Cardiac muscle cell (in vitro differentiated cells and primary cell): ENCODE data around the gene C10orf67. TPM values are rescaled to one million over a fixed set of nuclear protein-coding genes. Genes with fewer than 3 reads are reported as not detected.

Experiments used
- DNase-seq, 2 donors: peaks; one replicate each; pipeline versions ENCODE4 v3.0.0 to v3.0.0-alpha.2; 2010 to 2017; ENCODE audit warnings: low read depth in 1 of 2, low spot score in 1 of 2
- H3K27ac ChIP-seq: fragments of 200-600 bp; sonication (generic); 2 replicates; pipeline ENCODE4 v1.5.1; 2016
- H3K27me3 ChIP-seq: fragments of 200-600 bp; sonication (generic); 2 replicates; pipeline ENCODE4 v1.6.0; 2016; ENCODE audit warnings: control low read depth
- H3K36me3 ChIP-seq: fragments of 200-600 bp; sonication (generic); 2 replicates; pipeline ENCODE4 v1.5.1; 2016; ENCODE audit warnings: control low read depth
- H3K4me1 ChIP-seq: fragments of 200-600 bp; sonication (generic); 2 replicates; pipeline ENCODE4 v1.8.1; 2017; ENCODE audit warnings: low read depth, mild to moderate bottlenecking, mixed run types
- H3K4me3 ChIP-seq: fragments of 200-600 bp; sonication (generic); 2 replicates; pipeline ENCODE4 v1.5.1; 2016; ENCODE audit warnings: mild to moderate bottlenecking
- H3K9me3 ChIP-seq: fragments of 200-600 bp; sonication (generic); 2 replicates; pipeline ENCODE4 v1.5.1; 2017; ENCODE audit warnings: low read depth, mild to moderate bottlenecking, control low read depth
- CTCF ChIP-seq: IDR thresholded peaks from 2 replicates; pipeline ENCODE4 v1.5.1; 2012; ENCODE audit warnings: low read depth, mild to moderate bottlenecking, low read length
- polyA plus RNA-seq: library from polyadenylated mRNA; unstranded; fragments of >200 nt; fragmentation: Nextera tagmentation; extraction: Ambion mirVana; gene quantifications from 2 replicates; pipeline ENCODE4 v1.2.1, GENCODE V29; 2016
- total RNA-seq: library from RNA; depleted of rRNA; stranded (reverse); fragments of >200 nt; gene quantifications from 2 replicates; pipeline ENCODE4 v1.2.3, GENCODE V29; 2016

C10orf67 gene
- total and polyA plus RNA-seq, 2 experiments from 2014 or later = 0.16 to 0.33 TPM

- no peaks in the 10 kb centered on the region for H3K9me3 ChIP-seq
- DNase-seq = no peak
Measured at GRCh38 chr10:23364378-23364777, 19.8 kb upstream of the C10orf67 start.

GRCh38 chr10:23363793-23364135, 19.2 kb upstream of the C10orf67 start:
- H3K36me3 ChIP-seq = no peaks in the 10 kb centered on the region
- H3K4me3 ChIP-seq = no peak overlapping the region
- no peaks in the 10 kb centered on the region for H3K4me1 ChIP-seq
- H3K27ac ChIP-seq = no peak overlapping the region
- no peak for TF ChIP-seq CTCF
- no peaks in the 10 kb centered on the region for H3K27me3 ChIP-seq
- no peak for DNase-seq
- no peaks in the 10 kb centered on the region for H3K9me3 ChIP-seq

More at GRCh38 chr10:23364378-23364777, 19.8 kb upstream of the C10orf67 start:
- H3K4me1 ChIP-seq = no peaks in the 10 kb centered on the region
- no peaks in the 10 kb centered on the region for H3K27me3 ChIP-seq
- no peak for TF ChIP-seq CTCF
- no peak overlapping the region for H3K4me3 ChIP-seq
- no peak overlapping the region for H3K27ac ChIP-seq
- no peaks in the 10 kb centered on the region for H3K36me3 ChIP-seq

- DNase-seq = no peak
- Histone ChIP-seq H3K36me3 (no peaks in the 10 kb centered on the region), H3K27me3 (no peaks in the 10 kb centered on the region), H3K4me1 (no peaks in the 10 kb centered on the region), H3K9me3 (no peaks in the 10 kb centered on the region), H3K27ac (no peak overlapping the region), H3K4me3 (no peak overlapping the region)
- TF ChIP-seq CTCF = no peak
Measured at GRCh38 chr10:23362879-23363792, 18.5 kb upstream of the C10orf67 start.

GRCh38 chr10:23362069-23362830, 17.7 kb upstream of the C10orf67 start:
- no peak for TF ChIP-seq CTCF
- Histone ChIP-seq H3K9me3 (no peaks in the 10 kb centered on the region), H3K4me3 (no peak overlapping the region), H3K27me3 (no peaks in the 10 kb centered on the region), H3K27ac (no peak overlapping the region), H3K36me3 (no peaks in the 10 kb centered on the region), H3K4me1 (no peaks in the 10 kb centered on the region)
- DNase-seq = no peak

GRCh38 chr10:23361665-23362064, 17.1 kb upstream of the C10orf67 start:
- H3K27ac ChIP-seq = no peak overlapping the region
- H3K36me3 ChIP-seq = no peaks in the 10 kb centered on the region
- no peak for TF ChIP-seq CTCF
- H3K4me3 ChIP-seq = no peak overlapping the region
- no peaks in the 10 kb centered on the region for H3K27me3 ChIP-seq
- no peaks in the 10 kb centered on the region for H3K4me1 ChIP-seq
- no peaks in the 10 kb centered on the region for H3K9me3 ChIP-seq
- DNase-seq = no peak
